H9 (cell line): ENCODE measurements around the gene SCRN3. TPM values are rescaled to one million over a fixed set of nuclear protein-coding genes. Genes with fewer than 3 reads are reported as not detected.

Experiments
- DNase-seq: peaks from one replicate; pipeline ENCODE4 v3.0.0-alpha.2; 2017
- H2AFZ ChIP-seq: one replicate; pipeline ENCODE4 v1.6.1; 2013; ENCODE audit warnings: mild to moderate bottlenecking, low read length, control low read depth, moderate library complexity
- H2AK5ac ChIP-seq: 2 replicates; pipeline ENCODE4 v1.6.1; 2013; ENCODE audit warnings: low read length, control low read depth, mixed read lengths; ENCODE audit not compliant: insufficient read length
- H2BK120ac ChIP-seq: one replicate; pipeline ENCODE4 v1.6.1; 2013; ENCODE audit warnings: low read depth, mild to moderate bottlenecking, low read length, control low read depth, inconsistent platforms; ENCODE audit not compliant: poor library complexity, severe bottlenecking
- H2BK12ac ChIP-seq: 2 replicates; pipeline ENCODE4 v1.6.1; 2013; ENCODE audit warnings: low read length, control low read depth, mixed read lengths, low read depth; ENCODE audit not compliant: insufficient read length
- H2BK15ac ChIP-seq: 2 replicates; pipeline ENCODE4 v1.6.1; 2013; ENCODE audit warnings: low read depth, low read length, control low read depth
- H2BK20ac ChIP-seq: one replicate; pipeline ENCODE4 v1.6.1; 2013; ENCODE audit warnings: low read depth, mild to moderate bottlenecking, low read length, control low read depth, inconsistent platforms; ENCODE audit not compliant: poor library complexity, severe bottlenecking
- H2BK5ac ChIP-seq: 2 replicates; pipeline ENCODE4 v1.6.1; 2013; ENCODE audit warnings: low read length, control low read depth, mixed read lengths; ENCODE audit not compliant: insufficient read length
- H3K14ac ChIP-seq: 2 replicates; pipeline ENCODE4 v1.6.1; 2013; ENCODE audit warnings: low read length, control low read depth; ENCODE audit not compliant: insufficient read depth
- H3K18ac ChIP-seq: 2 replicates; pipeline ENCODE4 v1.6.1; 2013; ENCODE audit warnings: low read depth, mild to moderate bottlenecking, mixed read lengths, low read length, control low read depth; ENCODE audit not compliant: insufficient read length
- H3K23ac ChIP-seq: 2 replicates; pipeline ENCODE4 v1.6.1; 2013; ENCODE audit warnings: low read length, control low read depth, mixed read lengths, low read depth; ENCODE audit not compliant: insufficient read length
- H3K23me2 ChIP-seq: 2 replicates; pipeline ENCODE4 v1.6.1; 2013; ENCODE audit warnings: low read depth, mild to moderate bottlenecking, mixed read lengths, low read length, control low read depth; ENCODE audit not compliant: insufficient read length, poor library complexity, severe bottlenecking
- H3K27ac ChIP-seq: 2 replicates; pipeline ENCODE4 v1.5.1; 2013; ENCODE audit warnings: low read length, control low read depth, mixed read lengths, low read depth; ENCODE audit not compliant: insufficient read length
- H3K27me3 ChIP-seq: 2 replicates; pipeline ENCODE4 v1.6.1; 2013; ENCODE audit warnings: low read length, control low read depth, inconsistent platforms; ENCODE audit not compliant: insufficient read depth
- H3K4ac ChIP-seq: 2 replicates; pipeline ENCODE4 v1.6.1; 2013; ENCODE audit warnings: low read depth, mild to moderate bottlenecking, control low read depth, inconsistent platforms, low read length, moderate library complexity
- H3K4me1 ChIP-seq: 2 replicates; pipeline ENCODE4 v1.6.1; 2013; ENCODE audit warnings: low read length, control low read depth, inconsistent platforms; ENCODE audit not compliant: insufficient read depth
- H3K4me2 ChIP-seq: 2 replicates; pipeline ENCODE4 v1.6.1; 2013; ENCODE audit warnings: low read length, control low read depth, mixed read lengths; ENCODE audit not compliant: insufficient read length, insufficient read depth
- H3K56ac ChIP-seq: 2 replicates; pipeline ENCODE4 v1.6.1; 2013; ENCODE audit warnings: low read depth, mild to moderate bottlenecking, mixed read lengths, low read length, control low read depth; ENCODE audit not compliant: insufficient read length
- H3K79me1 ChIP-seq: 2 replicates; pipeline ENCODE4 v1.6.1; 2013; ENCODE audit warnings: low read depth, mild to moderate bottlenecking, moderate library complexity, low read length, control low read depth, inconsistent platforms; ENCODE audit not compliant: insufficient read depth, poor library complexity, severe bottlenecking
- H3K79me2 ChIP-seq: 2 replicates; pipeline ENCODE4 v1.6.1; 2013; ENCODE audit warnings: low read length, control low read depth, inconsistent platforms; ENCODE audit not compliant: insufficient read depth
- H3K9ac ChIP-seq: 2 replicates; pipeline ENCODE4 v1.6.1; 2013; ENCODE audit warnings: low read length, control low read depth, mixed read lengths; ENCODE audit not compliant: insufficient read length; ENCODE audit errors: extremely low read depth
- H3K9me3 ChIP-seq: one replicate; pipeline ENCODE4 v1.6.1; 2013; ENCODE audit warnings: low read depth, low read length, inconsistent platforms; ENCODE audit not compliant: control insufficient read depth
- H3T11ph ChIP-seq: one replicate; pipeline ENCODE4 v1.6.1; 2013; ENCODE audit warnings: mild to moderate bottlenecking, low read length, control low read depth, inconsistent platforms
- H4K20me1 ChIP-seq: one replicate; pipeline ENCODE4 v1.6.1; 2013; ENCODE audit not compliant: control insufficient read depth, insufficient read length, insufficient read depth
- H4K5ac ChIP-seq: 2 replicates; pipeline ENCODE4 v1.6.1; 2013; ENCODE audit warnings: low read depth, mild to moderate bottlenecking, mixed read lengths, low read length, control low read depth; ENCODE audit not compliant: insufficient read length
- H4K8ac ChIP-seq: replicated peaks from 2 replicates; pipeline ENCODE4 v1.6.1; 2013; ENCODE audit warnings: low read length, control low read depth, mixed read lengths, low read depth; ENCODE audit not compliant: insufficient read length
- H4K91ac ChIP-seq: 2 replicates; pipeline ENCODE4 v1.6.1; 2013; ENCODE audit warnings: low read depth, mild to moderate bottlenecking, moderate library complexity, mixed read lengths, low read length, control low read depth; ENCODE audit not compliant: insufficient read length
- H3K27ac Mint-ChIP-seq, 3 experiments: 2 replicates in 2 of 3; 3 replicates in 1 of 3; pipeline ENCODE4 v1.8.0; 2020 to 2021; ENCODE audit warnings: mixed read lengths in 3 of 3, mild to moderate bottlenecking in 1 of 3, moderate library complexity in 1 of 3
- H3K27me3 Mint-ChIP-seq: 2 replicates; pipeline ENCODE4 v1.8.0; 2021; ENCODE audit warnings: low read depth, mild to moderate bottlenecking, moderate library complexity, mixed read lengths
- H3K36me3 Mint-ChIP-seq, 3 experiments: 2 replicates in 2 of 3; 3 replicates in 1 of 3; pipeline ENCODE4 v1.8.0; 2020 to 2021; ENCODE audit warnings: low read depth in 3 of 3, mixed read lengths in 3 of 3; ENCODE audit not compliant: insufficient read depth in 1 of 3
- H3K4me1 Mint-ChIP-seq, 2 experiments: 2 replicates each; pipeline ENCODE4 v1.8.0; 2020; ENCODE audit warnings: mixed read lengths in 2 of 2
- H3K4me3 Mint-ChIP-seq, 2 experiments: 2 replicates in 1 of 2; 3 replicates in 1 of 2; pipeline ENCODE4 v1.8.0; 2020 to 2021; ENCODE audit warnings: mild to moderate bottlenecking in 2 of 2, mixed read lengths in 2 of 2, moderate library complexity in 1 of 2
- H3K9me3 Mint-ChIP-seq, 2 experiments: 2 replicates in 1 of 2; 3 replicates in 1 of 2; pipeline ENCODE4 v1.8.0; 2020; ENCODE audit warnings: mild to moderate bottlenecking in 2 of 2, mixed read lengths in 2 of 2, moderate library complexity in 1 of 2
- CTCF ChIP-seq: fragments of 200-600 bp; sonication (generic); conservative IDR thresholded peaks from 3 replicates; pipeline ENCODE4 v1.8.0; 2021; ENCODE audit warnings: antibody characterized with exemption, mild to moderate bottlenecking
- WGBS: extraction: QIAGEN DNeasy Blood & Tissue Kit; methylation state at CpG from one replicate; pipeline ENCODE4 v1.1.7; 2013; ENCODE audit warnings: missing lambda C conversion rate, low lambda C conversion rate, mixed read lengths; ENCODE audit not compliant: insufficient read length; ENCODE audit errors: extremely low coverage; 5-methylcytosine and 5-hydroxymethylcytosine counted together
- total RNA-seq: library from RNA; stranded (reverse); gene quantifications from 2 replicates; pipeline ENCODE4 v1.2.1, GENCODE V29; 2021

SCRN3 gene
- total RNA-seq, 1 experiment from 2014 or later, result 8.7 TPM

GRCh38 chr2:174399171-174399570, 3.6 kb downstream of the SCRN3 start:
- no peak overlapping the region for H4K91ac ChIP-seq
- TF ChIP-seq CTCF, result no peak
- H3K27ac ChIP-seq, result no peak overlapping the region
- Mint-ChIP-seq H3K27ac (no peak overlapping the region), H3K27me3 (no peaks in the 10 kb centered on the region; the same call in 1 of the 2 replicates), H3K9me3 (peaks cover 0 to 3% of the 10 kb centered on the region in 2 experiments; a peak in 1 of 5 replicates), H3K36me3 (no peaks in the 10 kb centered on the region; a peak in 1 of 7 replicates), H3K4me3 (no peak overlapping the region), H3K4me1 (peaks cover 6 to 7% of the 10 kb centered on the region in 2 experiments)
- DNase-seq, result no peak
- no peaks in the 10 kb centered on the region for H4K20me1 ChIP-seq
- no peak overlapping the region for H2BK20ac ChIP-seq
- H4K5ac ChIP-seq, result no peak overlapping the region
- H3K79me1 ChIP-seq, result no peaks in the 10 kb centered on the region
- no peak overlapping the region for H3K4me2 ChIP-seq
- H2AFZ ChIP-seq, result no peak overlapping the region
- no peak overlapping the region for H3T11ph ChIP-seq
- H3K9ac ChIP-seq, result no peak overlapping the region
- no peak overlapping the region for H2AK5ac ChIP-seq
- no CpG with 5 or more reads among the region's 1 CpG for WGBS
- no peak overlapping the region for H2BK15ac ChIP-seq
- no peak overlapping the region for H3K56ac ChIP-seq
- H4K8ac ChIP-seq, result no peak overlapping the region
- no peak overlapping the region for H2BK5ac ChIP-seq
- H3K4me1 ChIP-seq, result no peaks in the 10 kb centered on the region
- no peak overlapping the region for H3K18ac ChIP-seq
- no peak overlapping the region for H3K23ac ChIP-seq
- H3K27me3 ChIP-seq, result no peaks in the 10 kb centered on the region
- no peak overlapping the region for H3K4ac ChIP-seq
- H3K9me3 ChIP-seq, result no peaks in the 10 kb centered on the region
- no peak overlapping the region for H3K14ac ChIP-seq
- no peaks in the 10 kb centered on the region for H3K79me2 ChIP-seq
- no peak overlapping the region for H2BK12ac ChIP-seq
- no peak overlapping the region for H2BK120ac ChIP-seq
- H3K23me2 ChIP-seq, result peaks cover 9% of the 10 kb centered on the region
